ENCODE results near the gene KLHL13.

DNA sequence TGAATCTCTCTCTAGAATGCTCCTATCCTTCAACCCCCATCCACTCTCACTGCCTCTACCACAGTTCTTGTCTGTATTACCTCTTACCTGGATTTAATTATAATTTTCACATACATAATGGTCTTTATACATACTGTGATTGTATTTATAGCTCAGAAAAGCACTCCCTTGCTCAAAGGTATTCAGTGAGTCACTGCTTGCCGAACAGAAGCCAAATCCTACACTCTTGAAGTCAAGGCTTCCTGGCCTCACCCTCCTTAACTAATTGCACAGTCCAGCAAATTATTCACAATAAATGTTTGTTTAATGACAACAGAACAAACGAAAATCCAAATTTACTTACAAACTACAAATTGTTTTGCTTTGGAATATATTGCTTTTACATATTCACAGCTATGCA is 159.5 kb downstream of the KLHL13 start:
- TF ChIP-seq, protein P1, sequence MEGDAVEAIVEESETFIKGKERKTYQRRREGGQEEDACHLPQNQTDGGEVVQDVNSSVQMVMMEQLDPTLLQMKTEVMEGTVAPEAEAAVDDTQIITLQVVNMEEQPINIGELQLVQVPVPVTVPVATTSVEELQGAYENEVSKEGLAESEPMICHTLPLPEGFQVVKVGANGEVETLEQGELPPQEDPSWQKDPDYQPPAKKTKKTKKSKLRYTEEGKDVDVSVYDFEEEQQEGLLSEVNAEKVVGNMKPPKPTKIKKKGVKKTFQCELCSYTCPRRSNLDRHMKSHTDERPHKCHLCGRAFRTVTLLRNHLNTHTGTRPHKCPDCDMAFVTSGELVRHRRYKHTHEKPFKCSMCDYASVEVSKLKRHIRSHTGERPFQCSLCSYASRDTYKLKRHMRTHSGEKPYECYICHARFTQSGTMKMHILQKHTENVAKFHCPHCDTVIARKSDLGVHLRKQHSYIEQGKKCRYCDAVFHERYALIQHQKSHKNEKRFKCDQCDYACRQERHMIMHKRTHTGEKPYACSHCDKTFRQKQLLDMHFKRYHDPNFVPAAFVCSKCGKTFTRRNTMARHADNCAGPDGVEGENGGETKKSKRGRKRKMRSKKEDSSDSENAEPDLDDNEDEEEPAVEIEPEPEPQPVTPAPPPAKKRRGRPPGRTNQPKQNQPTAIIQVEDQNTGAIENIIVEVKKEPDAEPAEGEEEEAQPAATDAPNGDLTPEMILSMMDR (IDR thresholded peaks at IDR 0.05; ENCODE audit: borderline replicate concordance, extremely low read depth, low read length, poor library complexity, severe bottlenecking): no peak
- TF ChIP-seq EZH2 (IDR thresholded peaks at IDR 0.05; ENCODE audit: borderline replicate concordance, low read depth, low read length, severe bottlenecking): no peak

Measured in DND-41 (cell line).